Pulmonary artery endothelial cell (primary cell): ENCODE results near the gene TAC4. TPM values are rescaled to one million over a fixed set of nuclear protein-coding genes. Genes with fewer than 3 reads are reported as not detected.
"Not testable (repeated sequence)": the region's sequence is repeated elsewhere in the genome, so short reads cannot be mapped to it uniquely, and the experiment has no call there.

Experiments used
- DNase-seq: peaks from one replicate; pipeline ENCODE4 v3.0.0-alpha.2; 2011; ENCODE audit warnings: low read depth, low spot score
- total RNA-seq: library from RNA; depleted of rRNA; stranded (reverse); fragments of >200 nt; gene quantifications from 2 replicates; pipeline ENCODE4 v1.2.3, GENCODE V29; 2014

The TAC4 gene
- total RNA-seq, 1 donor from 2014 or later, result not detected

- DNase-seq, result no peak
These were observed 4.0 kb downstream of the TAC4 start for GRCh38 chr17:49843774-49844350.

- DNase-seq, result no peak
These were observed 5.0 kb downstream of the TAC4 start for GRCh38 chr17:49842846-49843245.

- DNase-seq, result no peak
These were observed 5.5 kb downstream of the TAC4 start for GRCh38 chr17:49842371-49842770.

- no peak for DNase-seq
These were observed 6.3 kb downstream of the TAC4 start for GRCh38 chr17:49841548-49841947.

GRCh38 chr17:49839455-49839854, 8.4 kb downstream of the TAC4 start:
- no peak for DNase-seq

- DNase-seq, result peak; percentile 92
These were observed 11.5 kb downstream of the TAC4 start for GRCh38 chr17:49836111-49837030.

GRCh38 chr17:49835472-49835871, 12.4 kb downstream of the TAC4 start:
- DNase-seq, result no peak

GRCh38 chr17:49834118-49834743, 13.6 kb downstream of the TAC4 start:
- no peak for DNase-seq

GRCh38 chr17:49832840-49833599, 14.8 kb downstream of the TAC4 start:
- DNase-seq, result peak; percentile 87

- no peak for DNase-seq
These were observed 17.3 kb downstream of the TAC4 start for GRCh38 chr17:49830605-49831004.

GRCh38 chr17:49829026-49829425, 18.8 kb downstream of the TAC4 start:
- no peak for DNase-seq

- DNase-seq, result not testable (repeated sequence)
These were observed 19.5 kb downstream of the TAC4 start for GRCh38 chr17:49828325-49828724.

- DNase-seq, result no peak
These were observed 22.2 kb downstream of the TAC4 start for GRCh38 chr17:49825645-49826044.

GRCh38 chr17:49823614-49824013, 24.3 kb downstream of the TAC4 start:
- DNase-seq, result no peak

GRCh38 chr17:49822829-49823228, 25.0 kb downstream of the TAC4 start:
- no peak for DNase-seq

GRCh38 chr17:49821916-49822315, 26.0 kb downstream of the TAC4 start:
- DNase-seq, result no peak

- no peak for DNase-seq
These were observed 26.4 kb downstream of the TAC4 start for GRCh38 chr17:49821466-49821865.

GRCh38 chr17:49820773-49821172, 27.1 kb downstream of the TAC4 start:
- DNase-seq, result no peak

- no peak for DNase-seq
These were observed 28.2 kb downstream of the TAC4 start for GRCh38 chr17:49819651-49820050.

- no peak for DNase-seq
These were observed 28.7 kb downstream of the TAC4 start for GRCh38 chr17:49819138-49819537.

- DNase-seq, result no peak
These were observed 29.9 kb downstream of the TAC4 start for GRCh38 chr17:49817993-49818392.
